Thyroid gland (tissue), 4 donors: ENCODE data around the gene CCDC24. TPM values are rescaled to one million over a fixed set of nuclear protein-coding genes. Genes with fewer than 3 reads are reported as not detected.
A peak's percentile ranks its signal among the peaks of the same experiment; 100 is the strongest.

ENCODE experiments used
- DNase-seq, 2 donors: peaks; one replicate each; pipeline ENCODE4 v3.0.0-alpha.2; 2019
- H3K27ac ChIP-seq, 3 donors: fragments of 200-600 bp; sonication (generic); 1 replicate in 2 of 3; 2 replicates in 1 of 3; pipeline ENCODE4 v1.5.1; 2016 to 2019; ENCODE audit warnings: mild to moderate bottlenecking in 1 of 3, moderate library complexity in 1 of 3
- H3K27me3 ChIP-seq: fragments of 200-600 bp; sonication (generic); one replicate; pipeline ENCODE4 v1.5.1; 2019
- H3K36me3 ChIP-seq, 2 donors: fragments of 200-600 bp; sonication (generic); one replicate each; pipeline ENCODE4 v1.5.1; 2016 to 2019
- H3K4me1 ChIP-seq, 2 donors: fragments of 200-600 bp; sonication (generic); one replicate each; pipeline ENCODE4 v1.5.1; 2017 to 2019
- H3K4me3 ChIP-seq, 3 donors: fragments of 200-600 bp; sonication (generic); replicated peaks in 1 of 3; 1 replicate in 2 of 3; 2 replicates in 1 of 3; pipeline ENCODE4 v1.5.1; 2016; ENCODE audit warnings: mild to moderate bottlenecking in 1 of 3
- H3K9me3 ChIP-seq: fragments of 200-600 bp; sonication (generic); one replicate; pipeline ENCODE4 v1.5.1; 2017
- POLR2A ChIP-seq, 2 donors: fragments of 450-650 bp; IDR thresholded peaks; one replicate each; pipeline ENCODE4 v1.6.1; 2017; ENCODE audit warnings: antibody characterized with exemption in 2 of 2, mild to moderate bottlenecking in 2 of 2, moderate library complexity in 1 of 2
- WGBS, 2 donors: methylation state at CpG; one replicate each; pipeline ENCODE4 v1.1.5; 2017; 5-methylcytosine and 5-hydroxymethylcytosine counted together
- intact Hi-C: fragments of 100-400 bp; cut with DNase I; formaldehyde crosslinking; loops from one replicate; pipeline ENCODE4 v1.15.1; 2023
- total RNA-seq, 4 donors: library from RNA; depleted of rRNA; stranded (reverse); fragments of >200 nt; gene quantifications; one replicate each; pipeline ENCODE4 v1.2.3, GENCODE V29; 2016
- TF ChIP-seq, protein P1 (sequence below), 6 experiments: fragments of 200-600 bp in 3 of 6; fragments of 450-650 bp in 3 of 6; sonication (generic) in 3 of 6; IDR thresholded peaks; one replicate each; pipeline ENCODE4 v1.5.1; 2016 to 2019; ENCODE audit warnings: antibody characterized with exemption in 6 of 6, mild to moderate bottlenecking in 2 of 6, inconsistent platforms in 1 of 6, moderate library complexity in 1 of 6

The CCDC24 gene
- total RNA-seq = 10 to 100 TPM in 3 of 4 donors, 1 to 10 TPM in 1; 8.0 to 25.4 (median 11.7) TPM

DNA sequence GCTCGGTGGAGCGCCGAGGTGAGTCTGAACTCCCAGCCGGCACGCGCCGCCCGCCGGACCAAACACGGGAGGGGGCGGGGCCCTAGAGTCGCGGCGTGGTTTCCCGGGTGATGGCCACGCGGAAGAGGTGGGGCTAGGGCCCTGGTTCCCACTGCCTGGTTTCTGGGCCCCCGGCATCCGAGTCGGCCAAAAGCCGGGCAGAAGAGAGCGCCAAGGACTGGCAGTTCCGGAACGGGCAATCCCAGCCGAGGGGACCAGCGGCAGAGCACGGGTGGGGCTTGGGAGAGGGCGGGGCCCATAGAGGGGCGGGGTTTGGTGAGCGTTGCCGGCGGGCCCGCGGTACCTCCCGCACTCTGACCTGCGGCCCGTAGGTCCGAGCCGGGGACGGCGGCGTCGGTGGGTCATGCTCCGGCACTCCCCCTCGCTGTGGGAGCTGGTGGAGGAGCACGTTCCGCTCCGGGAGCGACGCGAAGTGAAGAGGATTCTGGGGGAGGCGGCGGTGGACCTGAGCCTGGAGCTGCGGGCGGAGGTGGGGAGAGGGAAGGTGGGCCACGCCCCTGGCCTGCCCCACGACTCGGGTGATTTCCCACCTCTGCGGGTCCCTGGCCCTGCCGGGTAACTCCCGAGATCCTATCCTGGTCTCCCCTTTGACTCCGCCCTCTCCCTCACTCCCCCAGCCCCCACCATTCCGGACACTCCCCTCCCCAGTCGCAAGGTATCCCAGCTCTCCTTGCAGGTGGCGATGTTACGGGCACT is at the start of gene CCDC24:
CCDC24 (plus strand) TSS at position 124 of the 756 bp plus-strand sequence; CDS start at position 404, 280 bp downstream.
- Histone ChIP-seq H3K9me3 (no peaks in the 10 kb centered on the region), H3K4me1 (peaks cover 15 to 17% of the 10 kb centered on the region in 2 donors), H3K27me3 (no peaks in the 10 kb centered on the region), H3K4me3 (peak within 1 kb of the TSS; percentile 28 to 53 (median 36)), H3K27ac (peak within 1 kb of the TSS; percentile 73 to 77 (median 76)), H3K36me3 (no peaks in the 10 kb centered on the region)
- DNase-seq = peak; percentile 94 to 95
- intact Hi-C loops = no loop called here
- 1 to 2% methylated on average over 18 to 50 of the region's 66 CpGs for WGBS, 2 donors
- TF ChIP-seq, protein P1, sequence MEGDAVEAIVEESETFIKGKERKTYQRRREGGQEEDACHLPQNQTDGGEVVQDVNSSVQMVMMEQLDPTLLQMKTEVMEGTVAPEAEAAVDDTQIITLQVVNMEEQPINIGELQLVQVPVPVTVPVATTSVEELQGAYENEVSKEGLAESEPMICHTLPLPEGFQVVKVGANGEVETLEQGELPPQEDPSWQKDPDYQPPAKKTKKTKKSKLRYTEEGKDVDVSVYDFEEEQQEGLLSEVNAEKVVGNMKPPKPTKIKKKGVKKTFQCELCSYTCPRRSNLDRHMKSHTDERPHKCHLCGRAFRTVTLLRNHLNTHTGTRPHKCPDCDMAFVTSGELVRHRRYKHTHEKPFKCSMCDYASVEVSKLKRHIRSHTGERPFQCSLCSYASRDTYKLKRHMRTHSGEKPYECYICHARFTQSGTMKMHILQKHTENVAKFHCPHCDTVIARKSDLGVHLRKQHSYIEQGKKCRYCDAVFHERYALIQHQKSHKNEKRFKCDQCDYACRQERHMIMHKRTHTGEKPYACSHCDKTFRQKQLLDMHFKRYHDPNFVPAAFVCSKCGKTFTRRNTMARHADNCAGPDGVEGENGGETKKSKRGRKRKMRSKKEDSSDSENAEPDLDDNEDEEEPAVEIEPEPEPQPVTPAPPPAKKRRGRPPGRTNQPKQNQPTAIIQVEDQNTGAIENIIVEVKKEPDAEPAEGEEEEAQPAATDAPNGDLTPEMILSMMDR (IDR thresholded peaks at IDR 0.05) = no peak
- TF ChIP-seq POLR2A (IDR thresholded peaks at IDR 0.05) = peak in 1 of 2 donors; percentile 73

DNA sequence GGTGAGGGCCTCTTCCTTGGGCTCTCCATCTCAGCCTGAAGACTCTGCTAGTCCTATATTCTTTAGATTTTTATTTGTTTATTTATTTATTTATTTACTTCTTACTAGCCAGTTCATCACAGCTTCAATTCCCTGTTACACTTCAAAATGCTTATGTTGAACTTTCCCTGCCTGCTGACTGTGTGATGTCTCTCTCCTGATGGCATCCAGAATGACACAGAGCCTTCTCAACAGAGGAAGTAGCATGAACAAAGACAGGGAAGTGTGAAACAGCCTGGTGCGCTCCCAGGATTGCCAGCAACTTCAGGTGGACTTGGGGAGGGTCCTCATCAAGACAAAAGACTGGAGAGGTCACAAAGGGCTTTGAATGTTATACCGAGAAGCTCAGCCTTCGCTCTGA is 49.0 kb upstream of the CCDC24 start:
- Histone ChIP-seq H3K27ac (no peak overlapping the region), H3K9me3 (no peaks in the 10 kb centered on the region), H3K36me3 (no peaks in the 10 kb centered on the region), H3K27me3 (no peaks in the 10 kb centered on the region), H3K4me3 (no peak overlapping the region), H3K4me1 (peaks cover 9 to 14% of the 10 kb centered on the region in 2 donors)
- DNase-seq = no peak
- 75 to 96% methylated on average over 3 of the region's 3 CpGs for WGBS, 2 donors
- intact Hi-C loops = no loop called here
- TF ChIP-seq, protein P1 (IDR thresholded peaks at IDR 0.05) = no peak
- TF ChIP-seq POLR2A (IDR thresholded peaks at IDR 0.05) = no peak

DNA sequence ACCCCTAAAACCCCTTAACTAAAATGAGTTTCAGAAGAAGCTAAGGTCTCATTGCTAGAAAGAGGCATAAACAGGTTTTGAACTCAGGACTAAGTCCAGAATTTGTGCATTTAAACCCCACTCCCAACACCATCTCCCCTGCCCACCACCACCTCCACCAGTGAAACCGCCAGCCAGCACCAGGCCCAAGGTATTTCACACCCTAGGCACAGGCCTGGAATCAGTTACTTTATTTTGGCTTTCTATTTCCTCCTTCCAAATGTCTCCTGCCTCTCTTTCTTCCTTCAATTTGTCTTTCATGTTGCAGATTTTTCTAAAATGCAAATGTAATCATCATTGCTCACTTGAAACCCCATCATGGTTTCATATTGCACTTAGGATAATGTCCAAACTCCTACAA is 46.5 kb upstream of the CCDC24 start:
- intact Hi-C loops = no loop called here
- H3K4me3 ChIP-seq = no peak overlapping the region
- DNase-seq = no peak
- H3K36me3 ChIP-seq = no peaks in the 10 kb centered on the region
- TF ChIP-seq, protein P1 (IDR thresholded peaks at IDR 0.05) = no peak
- TF ChIP-seq POLR2A (IDR thresholded peaks at IDR 0.05) = no peak
- H3K4me1 ChIP-seq = peaks cover 22 to 32% of the 10 kb centered on the region in 2 donors
- H3K27me3 ChIP-seq = no peaks in the 10 kb centered on the region
- H3K9me3 ChIP-seq = no peaks in the 10 kb centered on the region
- 94 to 97% methylated on average over 1 of the region's 1 CpG for WGBS, 2 donors
- no peak overlapping the region for H3K27ac ChIP-seq

DNA sequence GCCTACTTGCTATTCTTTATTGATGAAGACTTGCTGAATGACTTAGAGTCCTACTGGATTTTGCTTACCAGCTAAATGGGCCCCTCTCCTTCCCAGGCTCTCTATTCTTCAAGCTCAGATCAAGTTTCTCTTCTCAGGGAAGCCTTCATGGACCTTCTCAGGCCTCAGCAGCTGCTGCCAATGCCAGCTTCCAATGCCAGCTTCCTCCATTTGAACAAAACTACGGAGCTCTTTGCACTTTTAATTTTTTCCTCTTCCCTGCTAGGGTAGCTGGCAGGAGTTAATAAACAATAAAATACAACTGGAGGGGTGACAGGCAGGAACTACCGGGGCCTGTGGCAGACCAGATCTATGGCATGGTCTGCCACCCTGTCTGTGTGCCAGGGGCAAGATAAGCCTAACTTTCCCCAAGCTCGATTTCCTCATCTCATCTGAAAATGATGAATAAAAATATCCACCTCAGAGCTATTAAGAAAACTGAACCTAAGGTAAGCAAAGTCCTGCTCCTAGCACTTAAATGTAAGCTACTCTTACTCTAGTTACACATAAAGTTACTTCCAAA is 45.6 kb upstream of the CCDC24 start:
- Histone ChIP-seq H3K9me3 (no peaks in the 10 kb centered on the region), H3K4me3 (peak overlapping the region; percentile 46 to 83 (median 75)), H3K27me3 (no peaks in the 10 kb centered on the region), H3K27ac (peak overlapping the region; percentile 27 to 96 (median 96)), H3K4me1 (peaks cover 22 to 41% of the 10 kb centered on the region in 2 donors), H3K36me3 (no peaks in the 10 kb centered on the region)
- no peak for DNase-seq
- intact Hi-C loops = no loop called here
- 10 to 14% methylated on average over 3 of the region's 3 CpGs for WGBS, 2 donors
- TF ChIP-seq, protein P1 (IDR thresholded peaks at IDR 0.05) = no peak
- no peak for TF ChIP-seq POLR2A (IDR thresholded peaks at IDR 0.05)
